HG03159 (cell line): ENCODE data around the gene SPSB3.
"Not testable (repeated sequence)": the region's sequence is repeated elsewhere in the genome, so short reads cannot be mapped to it uniquely, and the experiment has no call there.

Source experiments
- ATAC-seq: cut with Tn5 transposase; IDR thresholded peaks from one replicate; pipeline ENCODE4 v1.9.1; 2021; ENCODE audit warnings: mild to moderate bottlenecking, moderate library complexity; ENCODE audit not compliant: unreplicated experiment

SPSB3 gene

GRCh38 chr16:1744338-1744840 is 38.0 kb downstream of the SPSB3 start:
- no peak for ATAC-seq

GRCh38 chr16:1743376-1744337 is 38.7 kb downstream of the SPSB3 start:
- no peak for ATAC-seq

- ATAC-seq: no peak
Measured at GRCh38 chr16:1741553-1742165, 40.7 kb downstream of the SPSB3 start.

GRCh38 chr16:1740781-1741490 is 41.4 kb downstream of the SPSB3 start:
- no peak for ATAC-seq

GRCh38 chr16:1740234-1740633 is 42.1 kb downstream of the SPSB3 start:
- no peak for ATAC-seq

- ATAC-seq: no peak
Measured at GRCh38 chr16:1734816-1735215, 47.6 kb downstream of the SPSB3 start.

GRCh38 chr16:1734123-1734522 is 48.2 kb downstream of the SPSB3 start:
- ATAC-seq: no peak

- not testable (repeated sequence) for ATAC-seq
Measured at GRCh38 chr16:1732551-1732987, 49.8 kb downstream of the SPSB3 start.

- no peak for ATAC-seq
Measured at GRCh38 chr16:1732071-1732470, 50.3 kb downstream of the SPSB3 start.

GRCh38 chr16:1731603-1732002 is 50.8 kb downstream of the SPSB3 start:
- ATAC-seq: no peak

- ATAC-seq: no peak
Measured at GRCh38 chr16:1731073-1731472, 51.3 kb downstream of the SPSB3 start.

GRCh38 chr16:1729445-1729844 is 52.9 kb downstream of the SPSB3 start:
- no peak for ATAC-seq

GRCh38 chr16:1729026-1729425 is 53.3 kb downstream of the SPSB3 start:
- ATAC-seq: no peak

- ATAC-seq: no peak
Measured at GRCh38 chr16:1727651-1728624, 54.4 kb downstream of the SPSB3 start.
